SK-N-DZ (cell line): Measurements from ENCODE around the gene SLC24A5.

Experiments used
- DNase-seq: peaks from one replicate; pipeline ENCODE4 v3.0.0-alpha.2; 2015; ENCODE audit warnings: low spot score

SLC24A5 gene

DNA sequence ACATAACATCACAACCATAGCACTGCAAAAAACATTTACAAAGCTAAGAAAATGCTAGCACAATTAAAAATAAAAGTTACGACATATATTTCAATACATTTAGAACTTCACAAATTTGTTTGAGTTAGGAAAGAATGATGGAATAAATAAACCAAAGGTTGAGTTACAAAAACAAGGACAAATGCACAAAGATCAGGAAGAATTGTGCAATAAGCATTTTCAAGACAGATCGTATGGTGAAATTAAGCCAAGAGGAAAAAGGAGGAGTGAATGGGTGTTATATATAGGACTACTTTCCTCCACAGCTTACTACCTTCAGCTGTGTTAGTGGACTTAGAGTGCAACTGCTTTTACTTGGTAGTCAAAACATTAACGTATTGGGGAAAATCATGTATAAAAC is 64.7 kb downstream of the SLC24A5 start:
- no peak for DNase-seq

DNA sequence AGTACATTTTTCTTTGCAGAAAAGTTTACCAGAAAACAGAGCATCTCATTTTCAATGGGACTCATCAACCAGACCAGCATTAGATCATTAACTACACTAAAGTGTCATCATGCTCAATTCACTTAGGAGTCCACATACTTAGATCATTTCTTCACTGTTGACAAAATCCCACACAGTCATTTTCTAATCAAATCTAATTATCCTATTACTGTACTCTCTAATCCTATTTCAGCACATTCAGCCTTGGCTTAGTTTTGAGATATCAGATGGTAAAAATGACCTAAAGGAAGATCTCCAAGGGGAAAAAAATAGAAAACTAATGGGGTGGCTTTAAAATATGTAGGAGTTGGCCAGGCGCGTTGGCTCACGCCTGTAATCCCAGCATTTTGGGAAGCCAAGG is 65.5 kb downstream of the SLC24A5 start:
- DNase-seq = peak; percentile 76

DNA sequence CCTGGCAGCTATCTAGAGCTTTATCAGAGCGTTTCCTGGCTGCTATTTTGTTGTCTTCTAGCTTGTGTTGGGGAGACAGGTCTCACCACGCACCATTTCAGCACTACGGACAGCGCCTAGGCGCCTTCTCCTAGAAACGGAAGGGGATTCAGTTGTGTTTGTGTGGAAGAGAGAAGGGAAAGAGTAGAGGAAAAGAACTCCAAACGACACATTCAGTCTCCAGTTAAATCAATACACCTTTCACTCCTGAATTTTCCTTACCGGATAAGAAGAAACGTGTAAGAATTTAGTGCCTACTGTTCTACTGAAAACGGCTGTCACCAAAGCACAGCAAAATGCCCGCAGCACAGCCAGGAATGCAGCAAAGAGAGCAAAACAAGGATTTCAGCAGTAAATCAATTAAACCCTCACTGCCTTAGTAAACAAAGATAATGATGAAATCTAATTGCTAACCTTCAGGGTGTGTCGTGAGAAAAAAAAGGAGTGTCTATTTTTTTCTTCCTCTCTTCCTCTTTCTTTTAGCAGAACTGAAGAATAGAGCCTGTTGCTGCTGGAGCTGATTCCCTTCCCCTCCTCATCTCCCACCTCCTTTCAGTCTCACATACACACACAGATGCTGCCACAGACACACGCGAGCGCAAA is 70.3 kb downstream of the SLC24A5 start:
- DNase-seq = peak; percentile 65

DNA sequence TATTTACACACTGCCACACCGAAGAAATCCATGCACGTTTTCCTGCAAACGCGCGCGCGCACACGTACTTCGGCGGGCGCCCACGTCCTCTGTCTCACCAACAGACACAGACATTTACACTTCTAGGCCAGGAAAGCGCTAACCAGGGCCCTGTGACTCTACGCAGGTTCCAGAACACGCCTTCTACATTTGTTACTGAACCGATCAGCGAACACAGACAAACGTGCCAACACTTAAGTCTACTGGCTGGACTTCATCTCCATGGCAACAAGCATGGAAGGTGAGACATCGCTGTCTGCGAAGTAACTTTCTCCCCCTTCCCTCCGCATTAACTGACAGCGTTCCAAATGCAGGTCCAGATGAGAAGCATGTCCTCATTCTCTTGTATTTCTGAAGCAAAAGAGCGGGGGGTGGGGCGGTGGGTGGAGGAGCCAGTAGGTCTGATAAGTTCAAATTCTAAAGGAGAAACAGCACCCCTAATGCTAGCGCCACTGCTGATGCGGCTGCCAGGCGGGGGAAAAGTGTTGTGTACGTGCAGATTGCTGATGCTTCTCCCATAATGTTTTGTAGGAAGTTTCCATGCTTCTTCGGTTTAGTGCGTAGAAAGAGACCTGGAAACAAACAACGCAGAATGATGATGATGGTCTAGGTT is 70.9 kb downstream of the SLC24A5 start, which contains the start of gene CTXN2:
Gene CTXN2 (plus strand): TSS at position 92 of the 652 bp plus-strand sequence. CDS start 9,636 bp downstream, outside the sequence.
- DNase-seq = peak; percentile 68
